Neural progenitor cell (in vitro differentiated cells): Measurements from ENCODE around the gene CBX6. TPM values are rescaled to one million over a fixed set of nuclear protein-coding genes. Genes with fewer than 3 reads are reported as not detected.

Experiments
- DNase-seq: peaks from one replicate; pipeline ENCODE4 v3.0.0-alpha.2; 2016; ENCODE audit warnings: low spot score
- H2AFZ ChIP-seq: fragments of 200-600 bp; sonication (generic); replicated peaks from 2 replicates; pipeline ENCODE4 v1.6.1; 2016; ENCODE audit warnings: antibody characterized with exemption
- H3F3A ChIP-seq: fragments of 200-600 bp; sonication (generic); 2 replicates; pipeline ENCODE4 v1.6.1; 2016; ENCODE audit warnings: antibody characterized with exemption, low read depth
- H3K27ac ChIP-seq: fragments of 200-600 bp; sonication (generic); 2 replicates; pipeline ENCODE4 v1.5.1; 2016; ENCODE audit warnings: mild to moderate bottlenecking
- H3K27me3 ChIP-seq: fragments of 200-600 bp; sonication (generic); 2 replicates; pipeline ENCODE4 v1.6.1; 2016; ENCODE audit warnings: mild to moderate bottlenecking, moderate library complexity
- H3K36me3 ChIP-seq: fragments of 200-600 bp; sonication (generic); 2 replicates; pipeline ENCODE4 v1.5.1; 2016
- H3K4me1 ChIP-seq: fragments of 200-600 bp; sonication (generic); 2 replicates; pipeline ENCODE4 v1.6.1; 2016; ENCODE audit warnings: mixed run types
- H3K4me2 ChIP-seq: fragments of 200-600 bp; sonication (generic); 2 replicates; pipeline ENCODE4 v1.6.1; 2016
- H3K4me3 ChIP-seq: fragments of 200-600 bp; sonication (generic); 2 replicates; pipeline ENCODE4 v1.5.1; 2016
- H3K79me2 ChIP-seq: fragments of 200-600 bp; sonication (generic); 2 replicates; pipeline ENCODE4 v1.6.1; 2016; ENCODE audit warnings: low read depth
- H3K9ac ChIP-seq: fragments of 200-600 bp; sonication (generic); 2 replicates; pipeline ENCODE4 v1.6.1; 2016
- H3K9me3 ChIP-seq: fragments of 200-600 bp; sonication (generic); 2 replicates; pipeline ENCODE4 v1.5.1; 2016; ENCODE audit warnings: low read depth
- H4K20me1 ChIP-seq: fragments of 200-600 bp; sonication (generic); 2 replicates; pipeline ENCODE4 v1.6.1; 2016; ENCODE audit warnings: low read depth
- H3K27ac Mint-ChIP-seq: 3 replicates; pipeline ENCODE4 v1.8.0; 2021; ENCODE audit warnings: mixed read lengths
- H3K27me3 Mint-ChIP-seq: 2 replicates; pipeline ENCODE4 v1.8.0; 2022; ENCODE audit warnings: low read depth, mild to moderate bottlenecking, inconsistent platforms, moderate library complexity, mixed read lengths; ENCODE audit not compliant: insufficient read depth
- H3K36me3 Mint-ChIP-seq: 3 replicates; pipeline ENCODE4 v1.8.0; 2021; ENCODE audit warnings: mixed read lengths
- H3K4me1 Mint-ChIP-seq: 3 replicates; pipeline ENCODE4 v1.8.0; 2021; ENCODE audit warnings: mixed read lengths
- H3K4me3 Mint-ChIP-seq: 3 replicates; pipeline ENCODE4 v1.8.0; 2021; ENCODE audit warnings: mild to moderate bottlenecking, moderate library complexity, mixed read lengths
- H3K9me3 Mint-ChIP-seq: 3 replicates; pipeline ENCODE4 v1.8.0; 2020; ENCODE audit warnings: mixed read lengths
- EZH2 ChIP-seq: fragments of 200-600 bp; sonication (generic); IDR thresholded peaks from 2 replicates; pipeline ENCODE4 v1.6.1; 2017; ENCODE audit warnings: antibody characterized with exemption, mild to moderate bottlenecking, moderate library complexity
- EZH2phosphoT487 ChIP-seq: fragments of 200-600 bp; sonication (generic); IDR thresholded peaks from 2 replicates; pipeline ENCODE4 v1.6.1; 2017; ENCODE audit warnings: antibody characterized with exemption
- total RNA-seq: library from RNA; depleted of rRNA; stranded (reverse); fragments of >200 nt; gene quantifications from 2 replicates; pipeline ENCODE4 v1.2.3, GENCODE V29; 2015; ENCODE audit warnings: low replicate concordance
- TF ChIP-seq, protein P1 (sequence below): fragments of 200-600 bp; sonication (generic); IDR thresholded peaks from 2 replicates; pipeline ENCODE4 v1.5.1; 2017; ENCODE audit warnings: antibody characterized with exemption, mild to moderate bottlenecking

Gene CBX6
- total RNA-seq, 1 donor from 2014 or later: 14.0 TPM

- DNase-seq: no peak
- Histone ChIP-seq H3K36me3 (no peaks in the 10 kb centered on the region), H3K4me2 (no peak overlapping the region), H3K27ac (no peak overlapping the region), H3K4me1 (no peaks in the 10 kb centered on the region), H3F3A (peaks cover 22% of the 10 kb centered on the region), H3K9ac (no peak overlapping the region), H3K27me3 (peaks cover 92% of the 10 kb centered on the region), H3K4me3 (no peak overlapping the region), H3K79me2 (no peaks in the 10 kb centered on the region), H2AFZ (no peak overlapping the region), H4K20me1 (peaks cover 19% of the 10 kb centered on the region), H3K9me3 (no peaks in the 10 kb centered on the region)
- no peaks in the 10 kb centered on the region for H3K9me3 Mint-ChIP-seq
- TF ChIP-seq EZH2 (no peak), EZH2phosphoT487 (no peak)
- TF ChIP-seq, protein P1, sequence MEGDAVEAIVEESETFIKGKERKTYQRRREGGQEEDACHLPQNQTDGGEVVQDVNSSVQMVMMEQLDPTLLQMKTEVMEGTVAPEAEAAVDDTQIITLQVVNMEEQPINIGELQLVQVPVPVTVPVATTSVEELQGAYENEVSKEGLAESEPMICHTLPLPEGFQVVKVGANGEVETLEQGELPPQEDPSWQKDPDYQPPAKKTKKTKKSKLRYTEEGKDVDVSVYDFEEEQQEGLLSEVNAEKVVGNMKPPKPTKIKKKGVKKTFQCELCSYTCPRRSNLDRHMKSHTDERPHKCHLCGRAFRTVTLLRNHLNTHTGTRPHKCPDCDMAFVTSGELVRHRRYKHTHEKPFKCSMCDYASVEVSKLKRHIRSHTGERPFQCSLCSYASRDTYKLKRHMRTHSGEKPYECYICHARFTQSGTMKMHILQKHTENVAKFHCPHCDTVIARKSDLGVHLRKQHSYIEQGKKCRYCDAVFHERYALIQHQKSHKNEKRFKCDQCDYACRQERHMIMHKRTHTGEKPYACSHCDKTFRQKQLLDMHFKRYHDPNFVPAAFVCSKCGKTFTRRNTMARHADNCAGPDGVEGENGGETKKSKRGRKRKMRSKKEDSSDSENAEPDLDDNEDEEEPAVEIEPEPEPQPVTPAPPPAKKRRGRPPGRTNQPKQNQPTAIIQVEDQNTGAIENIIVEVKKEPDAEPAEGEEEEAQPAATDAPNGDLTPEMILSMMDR: no peak
- H3K36me3 Mint-ChIP-seq: peaks cover 2% of the 10 kb centered on the region
- no peak overlapping the region for H3K27ac Mint-ChIP-seq
- H3K27me3 Mint-ChIP-seq: peaks cover 46% of the 10 kb centered on the region
- H3K4me1 Mint-ChIP-seq: peaks cover 12% of the 10 kb centered on the region
- peak overlapping the region; percentile 70 for H3K4me3 Mint-ChIP-seq
Measured at GRCh38 chr22:38845004-38845740, 26.8 kb downstream of the CBX6 start.

- no peak overlapping the region for H3K9ac ChIP-seq
- H3K4me3 ChIP-seq: peak overlapping the region; percentile 48
- peak overlapping the region; percentile 72 for H2AFZ ChIP-seq
- peaks cover 93% of the 10 kb centered on the region for H3K27me3 ChIP-seq
- H3K27me3 Mint-ChIP-seq: peaks cover 45% of the 10 kb centered on the region
- peaks cover 22% of the 10 kb centered on the region for H3F3A ChIP-seq
- H3K27ac ChIP-seq: no peak overlapping the region
- no peaks in the 10 kb centered on the region for H3K4me1 ChIP-seq
- H3K27ac Mint-ChIP-seq: no peak overlapping the region
- H3K9me3 Mint-ChIP-seq: no peaks in the 10 kb centered on the region
- peak overlapping the region; percentile 89 for H3K4me2 ChIP-seq
- H3K79me2 ChIP-seq: no peaks in the 10 kb centered on the region
- H4K20me1 ChIP-seq: peaks cover 19% of the 10 kb centered on the region
- no peaks in the 10 kb centered on the region for H3K36me3 ChIP-seq
- TF ChIP-seq EZH2: peak; percentile 45
- TF ChIP-seq EZH2phosphoT487: peak; percentile 31
- TF ChIP-seq, protein P1: no peak
- peak overlapping the region; percentile 70 for H3K4me3 Mint-ChIP-seq
- peaks cover 11% of the 10 kb centered on the region for H3K4me1 Mint-ChIP-seq
- peaks cover 2% of the 10 kb centered on the region for H3K36me3 Mint-ChIP-seq
- no peaks in the 10 kb centered on the region for H3K9me3 ChIP-seq
- peak; percentile 32 for DNase-seq
Measured at GRCh38 chr22:38844315-38845003, 27.6 kb downstream of the CBX6 start.

GRCh38 chr22:38843657-38844314 lies 28.2 kb downstream of the CBX6 start, which contains the start of gene NPTXR:
Gene NPTXR (minus strand): TSS chr22:38844028.
- Histone ChIP-seq H3K36me3 (no peaks in the 10 kb centered on the region), H2AFZ (peak within 1 kb of the TSS; percentile 97), H3K79me2 (no peaks in the 10 kb centered on the region), H3K4me1 (no peaks in the 10 kb centered on the region), H3K4me2 (peak within 1 kb of the TSS; percentile 89), H3K9ac (no peak within 1 kb of the TSS), H3K27me3 (peaks cover 86% of the 10 kb centered on the region), H3K27ac (no peak within 1 kb of the TSS), H3K9me3 (no peaks in the 10 kb centered on the region), H4K20me1 (peaks cover 19% of the 10 kb centered on the region), H3F3A (peaks cover 22% of the 10 kb centered on the region), H3K4me3 (peak within 1 kb of the TSS; percentile 61)
- H3K27ac Mint-ChIP-seq: no peak within 1 kb of the TSS
- no peaks in the 10 kb centered on the region for H3K9me3 Mint-ChIP-seq
- peaks cover 2% of the 10 kb centered on the region for H3K36me3 Mint-ChIP-seq
- peaks cover 10% of the 10 kb centered on the region for H3K4me1 Mint-ChIP-seq
- TF ChIP-seq EZH2 (no peak), EZH2phosphoT487 (no peak)
- TF ChIP-seq, protein P1: no peak
- peaks cover 43% of the 10 kb centered on the region for H3K27me3 Mint-ChIP-seq
- H3K4me3 Mint-ChIP-seq: peak within 1 kb of the TSS; percentile 85
- peak; percentile 89 for DNase-seq
